Stimulated activated CD4-positive, alpha-beta T cell treated with anti-CD3 and anti-CD28 coated beads, TNF-alpha, amount 100 ng/mL, for 48 hours (primary cell): ENCODE data around the gene ITPR3.

Experiments
- DNase-seq, 3 donors: peaks; one replicate each; pipeline ENCODE4 v3.0.0-alpha.2; 2020; ENCODE audit warnings: low read depth in 3 of 3

Gene ITPR3

GRCh38 chr6:33735216-33735615 is 114.1 kb downstream of the ITPR3 start:
- no peak for DNase-seq

- no peak for DNase-seq
These were observed 116.3 kb downstream of the ITPR3 start for GRCh38 chr6:33737267-33738026.

- no peak for DNase-seq
These were observed 117.0 kb downstream of the ITPR3 start for GRCh38 chr6:33738153-33738552.

- no peak for DNase-seq
These were observed 117.8 kb downstream of the ITPR3 start for GRCh38 chr6:33738879-33739278.

GRCh38 chr6:33739571-33739970 is 118.4 kb downstream of the ITPR3 start:
- no peak for DNase-seq

- no peak for DNase-seq
These were observed 119.1 kb downstream of the ITPR3 start for GRCh38 chr6:33740204-33740608.

GRCh38 chr6:33740794-33741193 is 119.7 kb downstream of the ITPR3 start:
- DNase-seq, result no peak

GRCh38 chr6:33742092-33742491 is 121.0 kb downstream of the ITPR3 start:
- no peak for DNase-seq

GRCh38 chr6:33742837-33743236 is 121.7 kb downstream of the ITPR3 start:
- DNase-seq, result no peak

- peak; percentile 51 to 69 (median 55) for DNase-seq
These were observed 123.1 kb downstream of the ITPR3 start for GRCh38 chr6:33744001-33744848.

GRCh38 chr6:33744895-33745546 is 123.9 kb downstream of the ITPR3 start:
- DNase-seq, result no peak

GRCh38 chr6:33745548-33745947 is 124.4 kb downstream of the ITPR3 start:
- no peak for DNase-seq
